GM12874 (cell line): ENCODE results near the gene KCNA2.

Experiments
- TF ChIP-seq, protein P1 (sequence below): IDR thresholded peaks from 2 replicates; pipeline ENCODE4 v1.5.1; 2011; ENCODE audit warnings: low read depth, mild to moderate bottlenecking, control low read depth, low read length, moderate library complexity; ENCODE audit not compliant: insufficient read depth

KCNA2 gene

DNA sequence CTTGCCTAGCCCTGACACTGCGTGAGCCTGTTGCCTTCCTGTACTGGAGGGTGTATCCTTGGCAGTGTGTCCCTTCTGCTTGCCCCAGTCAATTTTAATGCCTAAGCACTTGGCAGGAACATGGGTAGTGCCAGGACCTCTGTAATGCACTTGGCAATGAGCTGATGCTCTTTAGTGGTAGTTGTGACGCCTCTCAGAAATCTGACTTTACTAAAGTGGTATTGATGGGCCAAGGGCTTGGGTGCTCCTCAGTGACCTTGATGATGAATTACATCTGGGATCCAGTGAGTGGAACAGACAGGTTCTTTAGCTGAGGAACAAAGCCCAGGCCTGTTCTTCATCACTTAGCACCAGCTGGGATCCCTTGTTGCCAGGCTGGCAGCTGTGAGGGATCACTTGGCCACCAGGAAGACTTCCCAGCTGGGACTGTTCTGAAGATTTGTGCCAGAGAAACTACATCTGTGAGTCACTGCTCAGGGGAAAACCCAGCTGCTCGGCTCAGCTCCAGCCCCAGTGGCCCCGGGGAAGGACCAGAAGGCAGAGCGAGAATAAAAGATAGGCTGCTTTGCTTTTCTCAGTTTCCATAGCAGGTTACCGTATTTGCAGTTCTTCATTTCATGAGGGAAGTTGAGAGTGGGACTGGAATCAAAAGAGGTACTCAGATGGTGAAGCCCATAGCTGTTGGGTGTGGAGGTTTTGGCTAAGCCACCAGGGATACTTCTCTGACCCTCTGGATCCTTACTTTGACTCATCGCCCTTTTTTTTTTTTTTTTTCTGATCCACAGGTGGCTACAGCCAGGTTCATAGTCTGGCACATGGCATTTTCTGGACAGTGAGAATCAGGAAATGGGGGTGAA lies 28.5 kb upstream of the KCNA2 start:
- TF ChIP-seq, protein P1, sequence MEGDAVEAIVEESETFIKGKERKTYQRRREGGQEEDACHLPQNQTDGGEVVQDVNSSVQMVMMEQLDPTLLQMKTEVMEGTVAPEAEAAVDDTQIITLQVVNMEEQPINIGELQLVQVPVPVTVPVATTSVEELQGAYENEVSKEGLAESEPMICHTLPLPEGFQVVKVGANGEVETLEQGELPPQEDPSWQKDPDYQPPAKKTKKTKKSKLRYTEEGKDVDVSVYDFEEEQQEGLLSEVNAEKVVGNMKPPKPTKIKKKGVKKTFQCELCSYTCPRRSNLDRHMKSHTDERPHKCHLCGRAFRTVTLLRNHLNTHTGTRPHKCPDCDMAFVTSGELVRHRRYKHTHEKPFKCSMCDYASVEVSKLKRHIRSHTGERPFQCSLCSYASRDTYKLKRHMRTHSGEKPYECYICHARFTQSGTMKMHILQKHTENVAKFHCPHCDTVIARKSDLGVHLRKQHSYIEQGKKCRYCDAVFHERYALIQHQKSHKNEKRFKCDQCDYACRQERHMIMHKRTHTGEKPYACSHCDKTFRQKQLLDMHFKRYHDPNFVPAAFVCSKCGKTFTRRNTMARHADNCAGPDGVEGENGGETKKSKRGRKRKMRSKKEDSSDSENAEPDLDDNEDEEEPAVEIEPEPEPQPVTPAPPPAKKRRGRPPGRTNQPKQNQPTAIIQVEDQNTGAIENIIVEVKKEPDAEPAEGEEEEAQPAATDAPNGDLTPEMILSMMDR, result no peak

DNA sequence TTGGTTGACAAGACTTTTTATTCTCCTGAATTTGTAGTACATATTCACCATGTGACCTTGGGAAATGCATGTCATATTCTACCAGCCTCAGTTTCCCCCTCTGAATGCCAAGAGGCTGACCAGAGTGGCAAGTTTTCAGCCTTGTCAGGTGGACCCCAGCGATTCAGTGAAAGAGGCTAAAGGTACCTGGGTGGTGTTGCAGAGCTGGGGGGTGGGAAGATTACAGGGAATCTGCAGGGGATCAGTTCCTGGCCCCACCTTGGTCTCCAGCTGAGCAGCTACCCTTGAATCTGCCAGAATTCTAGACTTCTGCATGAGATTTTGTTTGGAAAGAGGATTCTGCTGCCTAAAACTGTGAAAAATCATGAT lies 27.9 kb upstream of the KCNA2 start:
- TF ChIP-seq, protein P1, result no peak

DNA sequence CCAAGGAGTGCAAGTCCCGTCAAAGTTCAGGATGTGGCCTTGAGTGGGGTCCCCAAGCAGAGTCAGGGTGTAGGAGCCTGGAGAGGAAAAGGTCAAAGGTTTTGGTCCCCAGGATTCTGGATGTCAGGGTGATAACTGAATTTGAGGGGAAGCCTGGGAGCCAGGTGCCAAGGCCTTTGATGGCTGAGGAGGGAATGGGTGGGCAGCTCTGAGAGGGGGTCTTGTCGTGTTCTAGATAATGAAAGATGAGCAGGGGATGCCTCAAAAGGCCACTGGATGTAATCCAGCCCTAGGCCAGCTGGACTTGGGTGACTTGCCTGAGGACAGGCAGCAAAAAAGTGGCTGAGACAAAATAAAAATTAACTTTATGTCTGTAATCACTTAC lies 27.5 kb upstream of the KCNA2 start:
- TF ChIP-seq, protein P1, result no peak

DNA sequence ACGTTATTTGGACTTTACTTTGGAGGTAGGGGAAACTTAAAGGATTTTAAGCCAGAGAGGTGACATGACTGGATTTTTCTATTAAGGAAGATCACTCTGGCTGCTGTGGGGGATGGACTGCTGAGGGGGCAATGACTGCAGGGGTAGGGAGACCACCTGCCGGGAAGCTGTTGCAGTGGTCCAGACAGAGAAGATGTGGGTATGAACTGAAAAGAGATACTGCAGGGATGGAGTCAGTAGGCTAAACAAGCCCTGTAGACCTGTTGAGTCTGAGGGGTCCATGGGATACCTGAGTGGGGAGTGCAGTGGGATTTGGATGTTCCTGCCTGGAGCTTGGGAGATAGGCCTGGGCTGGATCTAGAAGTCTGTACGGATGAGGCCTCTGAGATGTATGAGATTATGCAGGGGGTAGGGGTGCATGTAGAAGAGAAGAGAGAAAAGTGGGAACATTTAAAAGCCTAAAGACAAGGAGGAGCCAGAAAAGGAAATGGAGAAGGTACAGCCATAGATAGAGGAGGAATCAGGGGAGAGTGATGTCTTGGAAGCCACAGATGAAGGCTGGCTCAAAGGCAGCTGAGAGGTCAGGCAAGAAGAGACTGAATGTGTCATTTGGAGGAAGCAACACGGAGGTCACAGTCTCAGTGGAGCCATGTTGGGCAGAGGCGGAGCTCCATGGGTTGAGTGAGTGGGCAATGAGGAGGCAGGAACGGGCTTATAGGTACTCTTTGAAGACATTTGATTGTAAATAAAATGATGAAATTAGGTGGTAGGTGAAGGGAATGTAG lies 25.9 kb upstream of the KCNA2 start:
- TF ChIP-seq, protein P1, result no peak

DNA sequence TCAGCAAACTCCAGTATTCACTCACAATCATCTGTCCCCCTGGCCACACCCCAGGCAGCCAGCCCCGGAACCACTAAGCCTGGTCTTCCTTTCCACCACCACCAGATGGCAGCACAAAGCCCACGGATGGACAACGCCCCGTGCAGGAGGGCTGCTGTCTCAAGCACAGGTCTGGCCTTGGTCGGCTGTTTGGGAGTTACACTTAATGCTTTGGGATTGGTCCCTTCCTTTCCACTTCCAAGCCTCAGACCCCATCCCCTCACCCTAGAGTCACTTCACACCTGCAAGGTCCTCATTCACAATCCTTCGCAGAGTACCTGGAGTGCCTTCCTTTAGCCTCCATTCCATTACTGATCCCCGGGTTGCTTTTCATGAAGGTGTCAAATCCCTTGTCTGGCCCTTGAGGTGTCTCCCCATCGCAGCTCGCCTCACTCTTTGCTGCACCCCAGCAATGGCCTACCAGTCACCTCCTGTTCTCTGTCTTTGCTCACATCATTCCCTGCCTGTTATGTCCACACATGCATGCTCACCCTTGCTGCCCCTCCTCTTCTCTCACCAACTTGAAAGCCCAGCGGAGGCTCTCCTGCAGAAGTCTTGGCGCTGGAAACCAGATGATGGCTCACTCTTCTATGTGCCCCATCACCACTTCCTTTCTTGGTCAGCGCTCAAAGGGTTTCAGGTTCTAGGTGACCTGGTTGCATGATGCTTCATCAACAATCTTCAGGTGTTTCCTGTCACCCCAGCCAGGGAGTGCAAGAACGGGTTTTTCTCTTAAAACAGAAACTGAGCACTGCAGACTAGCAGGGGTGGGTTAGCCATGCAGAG lies 24.9 kb upstream of the KCNA2 start:
- TF ChIP-seq, protein P1, result peak; percentile 83

DNA sequence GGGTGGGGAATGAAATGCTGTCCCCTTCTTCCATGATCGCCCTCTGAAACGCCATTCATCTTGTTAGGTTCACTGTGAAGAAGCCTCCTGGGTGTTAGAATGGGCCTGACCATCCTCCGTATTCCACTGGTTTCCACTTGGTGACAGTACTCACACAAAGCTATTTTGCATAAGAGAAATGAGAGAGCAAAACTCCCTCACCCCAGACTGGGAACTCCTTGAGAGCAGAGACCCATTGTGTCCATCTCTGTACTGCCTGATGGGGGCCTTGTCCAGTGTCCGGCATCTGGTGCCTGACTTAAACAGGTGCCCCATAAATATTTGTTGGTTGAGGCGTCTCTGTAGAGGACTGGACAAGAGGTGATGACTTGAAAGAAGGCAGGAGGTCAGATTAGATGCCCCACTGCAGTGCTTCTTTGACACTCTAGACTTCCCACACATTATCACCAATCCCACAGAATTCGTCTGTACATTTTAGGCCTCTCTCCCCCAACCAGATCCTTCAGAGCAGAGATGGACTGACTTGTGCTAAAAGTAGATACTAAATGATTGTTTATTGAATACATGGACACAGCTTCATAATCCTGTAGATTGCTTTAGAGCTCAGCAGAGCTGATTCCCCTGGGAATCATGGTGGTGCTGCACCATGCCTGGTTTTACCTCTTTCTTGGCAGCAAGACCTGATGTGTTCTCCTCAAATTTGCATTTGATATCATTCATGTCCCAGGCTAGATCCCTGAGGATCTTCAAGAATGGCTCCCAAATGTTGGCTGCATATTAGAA lies 22.4 kb upstream of the KCNA2 start:
- TF ChIP-seq, protein P1, result no peak
